Urinary bladder (tissue), 4 donors: ENCODE data around the gene MON1B. TPM values are rescaled to one million over a fixed set of nuclear protein-coding genes. Genes with fewer than 3 reads are reported as not detected.
"Not testable (repeated sequence)": the region's sequence is repeated elsewhere in the genome, so short reads cannot be mapped to it uniquely, and the experiment has no call there.

ENCODE experiments used
- DNase-seq: peaks from one replicate; pipeline ENCODE4 v3.0.0-alpha.2; 2015; ENCODE audit errors: extremely low spot score
- H3K27ac ChIP-seq: one replicate; pipeline ENCODE4 v1.5.1; 2013; ENCODE audit warnings: low read depth, mild to moderate bottlenecking, moderate library complexity
- H3K36me3 ChIP-seq: one replicate; pipeline ENCODE4 v1.6.1; 2013; ENCODE audit warnings: mild to moderate bottlenecking, moderate library complexity; ENCODE audit not compliant: insufficient read depth
- H3K4me1 ChIP-seq: one replicate; pipeline ENCODE4 v1.6.1; 2013; ENCODE audit warnings: mild to moderate bottlenecking, moderate library complexity; ENCODE audit not compliant: insufficient read depth
- H3K4me3 ChIP-seq: one replicate; pipeline ENCODE4 v1.5.1; 2013; ENCODE audit warnings: low read depth, low read length
- WGBS: extraction: QIAGEN DNeasy Blood & Tissue Kit; methylation state at CpG from one replicate; pipeline ENCODE4 v1.1.7; 2013; 5-methylcytosine and 5-hydroxymethylcytosine counted together
- polyA plus RNA-seq: library from polyadenylated mRNA; stranded (reverse); fragments of 200-250 nt; gene quantifications from one replicate; pipeline ENCODE4 v1.2.3, GENCODE V29; 2013
- total RNA-seq: library from RNA; depleted of rRNA; stranded (reverse); fragments of >200 nt; gene quantifications from one replicate; pipeline ENCODE4 v1.2.3, GENCODE V29; 2014
- donor health status: healthy with polysubstance abuse.
- donor health status: healthy.

MON1B gene
- total RNA-seq (5.5 TPM), polyA plus RNA-seq (24.1 TPM)

GRCh38 chr16:77190478-77191258 is at the start of gene MON1B:
MON1B (plus strand) TSS chr16:77191190; CDS start chr16:77191486, 296 bp downstream.
- Histone ChIP-seq H3K36me3 (peaks cover 8% of the 10 kb centered on the region), H3K27ac (peak within 1 kb of the TSS; percentile 99), H3K4me1 (peaks cover 2% of the 10 kb centered on the region), H3K4me3 (peak within 1 kb of the TSS; percentile 60)
- under 1% methylated on average over 63 of the region's 63 CpGs for WGBS
- peak; percentile 99 for DNase-seq

GRCh38 chr16:77143364-77143763 is 47.6 kb upstream of the MON1B start:
- Histone ChIP-seq H3K4me3 (no peak overlapping the region), H3K36me3 (no peaks in the 10 kb centered on the region), H3K27ac (no peak overlapping the region), H3K4me1 (no peaks in the 10 kb centered on the region)
- DNase-seq: no peak

GRCh38 chr16:77148121-77148520 is 42.9 kb upstream of the MON1B start:
- WGBS: 64% methylated on average over 4 of the region's 4 CpGs
- DNase-seq: no peak
- H3K36me3 ChIP-seq: no peaks in the 10 kb centered on the region
- no peak overlapping the region for H3K27ac ChIP-seq
- H3K4me1 ChIP-seq: no peaks in the 10 kb centered on the region
- H3K4me3 ChIP-seq: no peak overlapping the region

- WGBS: 18% methylated on average over 3 of the region's 3 CpGs
- Histone ChIP-seq H3K27ac (no peak overlapping the region), H3K36me3 (no peaks in the 10 kb centered on the region), H3K4me1 (no peaks in the 10 kb centered on the region), H3K4me3 (no peak overlapping the region)
- DNase-seq: no peak
These were observed 33.5 kb upstream of the MON1B start for GRCh38 chr16:77157346-77158058.

- 86% methylated on average over 6 of the region's 6 CpGs for WGBS
- Histone ChIP-seq H3K4me1 (no peaks in the 10 kb centered on the region), H3K27ac (no peak overlapping the region), H3K36me3 (no peaks in the 10 kb centered on the region), H3K4me3 (no peak overlapping the region)
- DNase-seq: no peak
These were observed 32.7 kb upstream of the MON1B start for GRCh38 chr16:77158293-77158692.

GRCh38 chr16:77165006-77165405 is 26.0 kb upstream of the MON1B start:
- no peak overlapping the region for H3K27ac ChIP-seq
- WGBS: 87% methylated on average over 2 of the region's 2 CpGs
- no peaks in the 10 kb centered on the region for H3K4me1 ChIP-seq
- H3K4me3 ChIP-seq: no peak overlapping the region
- no peaks in the 10 kb centered on the region for H3K36me3 ChIP-seq
- DNase-seq: no peak

- H3K4me3 ChIP-seq, H3K27ac ChIP-seq, DNase-seq, H3K4me1 ChIP-seq, H3K36me3 ChIP-seq: not testable (repeated sequence)
- 78% methylated on average over 9 of the region's 9 CpGs for WGBS
These were observed 25.3 kb upstream of the MON1B start for GRCh38 chr16:77165536-77166236.

GRCh38 chr16:77166726-77167125 is 24.3 kb upstream of the MON1B start:
- H3K4me3 ChIP-seq: no peak overlapping the region
- WGBS: 42% methylated on average over 2 of the region's 2 CpGs
- H3K36me3 ChIP-seq: no peaks in the 10 kb centered on the region
- H3K4me1 ChIP-seq: no peaks in the 10 kb centered on the region
- DNase-seq: no peak
- no peak overlapping the region for H3K27ac ChIP-seq

- Histone ChIP-seq H3K4me3 (no peak overlapping the region), H3K27ac (no peak overlapping the region), H3K4me1 (no peaks in the 10 kb centered on the region), H3K36me3 (no peaks in the 10 kb centered on the region)
- 60% methylated on average over 4 of the region's 4 CpGs for WGBS
- no peak for DNase-seq
These were observed 22.1 kb upstream of the MON1B start for GRCh38 chr16:77168901-77169300.

- H3K36me3 ChIP-seq: no peaks in the 10 kb centered on the region
- H3K4me3 ChIP-seq: no peak overlapping the region
- H3K4me1 ChIP-seq: no peaks in the 10 kb centered on the region
- H3K27ac ChIP-seq: no peak overlapping the region
- WGBS: 19% methylated on average over 6 of the region's 6 CpGs
- no peak for DNase-seq
These were observed 21.2 kb upstream of the MON1B start for GRCh38 chr16:77169650-77170236.

- H3K4me1 ChIP-seq: no peaks in the 10 kb centered on the region
- no peak overlapping the region for H3K4me3 ChIP-seq
- H3K36me3 ChIP-seq: no peaks in the 10 kb centered on the region
- no peak for DNase-seq
- no peak overlapping the region for H3K27ac ChIP-seq
- WGBS: 70% methylated on average over 4 of the region's 4 CpGs
These were observed 20.2 kb upstream of the MON1B start for GRCh38 chr16:77170805-77171204.

- Histone ChIP-seq H3K27ac (no peak overlapping the region), H3K4me3 (no peak overlapping the region), H3K36me3 (no peaks in the 10 kb centered on the region), H3K4me1 (no peaks in the 10 kb centered on the region)
- 51% methylated on average over 5 of the region's 5 CpGs for WGBS
- DNase-seq: peak; percentile 62
These were observed 19.0 kb upstream of the MON1B start for GRCh38 chr16:77171745-77172635.

GRCh38 chr16:77172951-77173350 is 18.0 kb upstream of the MON1B start:
- DNase-seq: no peak
- Histone ChIP-seq H3K36me3 (no peaks in the 10 kb centered on the region), H3K4me3 (no peak overlapping the region), H3K27ac (no peak overlapping the region), H3K4me1 (no peaks in the 10 kb centered on the region)
